SJCRH30 (cell line): Measurements from ENCODE around the gene C1orf53. TPM values are rescaled to one million over a fixed set of nuclear protein-coding genes. Genes with fewer than 3 reads are reported as not detected.
"Not testable (repeated sequence)": the region's sequence is repeated elsewhere in the genome, so short reads cannot be mapped to it uniquely, and the experiment has no call there.

ENCODE experiments used
- DNase-seq, 2 experiments: peaks; one replicate each; pipeline ENCODE4 v3.0.0-alpha.2; 2015 to 2020
- H3K27ac ChIP-seq: fragments of 250-450 bp; sonication (Bioruptor Pico); 2 replicates; pipeline ENCODE4 v1.5.1; 2020; ENCODE audit warnings: mild to moderate bottlenecking, moderate library complexity
- H3K27me3 ChIP-seq: fragments of 250-450 bp; sonication (Bioruptor Pico); 2 replicates; pipeline ENCODE4 v1.5.1; 2020; ENCODE audit warnings: mild to moderate bottlenecking, moderate library complexity
- H3K36me3 ChIP-seq: fragments of 250-450 bp; sonication (Bioruptor Pico); 2 replicates; pipeline ENCODE4 v1.5.1; 2020; ENCODE audit warnings: mild to moderate bottlenecking, moderate library complexity
- H3K4me1 ChIP-seq: fragments of 250-450 bp; sonication (Bioruptor Pico); 2 replicates; pipeline ENCODE4 v1.5.1; 2020; ENCODE audit warnings: mild to moderate bottlenecking, moderate library complexity
- H3K4me3 ChIP-seq: fragments of 250-450 bp; sonication (Bioruptor Pico); 2 replicates; pipeline ENCODE4 v1.5.1; 2020; ENCODE audit warnings: mild to moderate bottlenecking, moderate library complexity
- H3K9me3 ChIP-seq: fragments of 250-450 bp; sonication (Bioruptor Pico); replicated peaks from 2 replicates; pipeline ENCODE4 v1.5.1; 2020; ENCODE audit warnings: mild to moderate bottlenecking, moderate library complexity
- total RNA-seq: library from RNA; depleted of rRNA; stranded (reverse); fragments of >200 nt; shearing (Covaris generic); gene quantifications from 2 replicates; pipeline ENCODE4 v1.2.3, GENCODE V29; 2014; rRNA removed

C1orf53 gene
- total RNA-seq: 2.5 and 2.6 TPM in 2 replicates

- peak; percentile 69 to 79 for DNase-seq
- H3K36me3 ChIP-seq: no peaks in the 10 kb centered on the region
- H3K9me3 ChIP-seq: no peaks in the 10 kb centered on the region
- no peaks in the 10 kb centered on the region for H3K4me1 ChIP-seq
- H3K27ac ChIP-seq: peak within 1 kb of the TSS; percentile 86
- peak within 1 kb of the TSS; percentile 96 for H3K4me3 ChIP-seq
- H3K27me3 ChIP-seq: no peaks in the 10 kb centered on the region
These were observed at the start of gene C1orf53 for GRCh38 chr1:197902454-197903195. C1orf53 (plus strand) TSS chr1:197902630; CDS start chr1:197902650, 20 bp downstream.

- H3K36me3 ChIP-seq, H3K4me1 ChIP-seq, H3K9me3 ChIP-seq, DNase-seq, H3K4me3 ChIP-seq, H3K27ac ChIP-seq, H3K27me3 ChIP-seq: not testable (repeated sequence)
These were observed 46.7 kb upstream of the C1orf53 start for GRCh38 chr1:197855751-197856150.

GRCh38 chr1:197857477-197857876 lies 45.0 kb upstream of the C1orf53 start:
- Histone ChIP-seq H3K4me1 (no peaks in the 10 kb centered on the region), H3K36me3 (no peaks in the 10 kb centered on the region), H3K4me3 (no peak overlapping the region), H3K9me3 (no peaks in the 10 kb centered on the region), H3K27me3 (no peaks in the 10 kb centered on the region), H3K27ac (no peak overlapping the region)
- DNase-seq: no peak

GRCh38 chr1:197859024-197859423 lies 43.4 kb upstream of the C1orf53 start:
- H3K27me3 ChIP-seq: no peaks in the 10 kb centered on the region
- no peaks in the 10 kb centered on the region for H3K36me3 ChIP-seq
- DNase-seq: no peak
- no peaks in the 10 kb centered on the region for H3K4me1 ChIP-seq
- H3K9me3 ChIP-seq: no peaks in the 10 kb centered on the region
- no peak overlapping the region for H3K4me3 ChIP-seq
- no peak overlapping the region for H3K27ac ChIP-seq

- no peaks in the 10 kb centered on the region for H3K27me3 ChIP-seq
- DNase-seq: no peak
- no peak overlapping the region for H3K27ac ChIP-seq
- H3K4me1 ChIP-seq: no peaks in the 10 kb centered on the region
- H3K4me3 ChIP-seq: no peak overlapping the region
- H3K9me3 ChIP-seq: no peaks in the 10 kb centered on the region
- H3K36me3 ChIP-seq: no peaks in the 10 kb centered on the region
These were observed 40.2 kb upstream of the C1orf53 start for GRCh38 chr1:197862221-197862620.

- Histone ChIP-seq H3K36me3 (no peaks in the 10 kb centered on the region), H3K27ac (no peak overlapping the region), H3K4me3 (no peak overlapping the region), H3K4me1 (no peaks in the 10 kb centered on the region), H3K27me3 (no peaks in the 10 kb centered on the region), H3K9me3 (no peaks in the 10 kb centered on the region)
- DNase-seq: no peak
These were observed 39.8 kb upstream of the C1orf53 start for GRCh38 chr1:197862671-197863070.

- no peaks in the 10 kb centered on the region for H3K27me3 ChIP-seq
- H3K4me1 ChIP-seq: no peaks in the 10 kb centered on the region
- no peak overlapping the region for H3K27ac ChIP-seq
- no peak overlapping the region for H3K4me3 ChIP-seq
- no peaks in the 10 kb centered on the region for H3K36me3 ChIP-seq
- no peak for DNase-seq
- H3K9me3 ChIP-seq: no peaks in the 10 kb centered on the region
These were observed 36.6 kb upstream of the C1orf53 start for GRCh38 chr1:197865809-197866208.

GRCh38 chr1:197868751-197869489 lies 33.5 kb upstream of the C1orf53 start:
- peak; percentile 6 to 46 for DNase-seq
- H3K27me3 ChIP-seq: no peaks in the 10 kb centered on the region
- no peaks in the 10 kb centered on the region for H3K9me3 ChIP-seq
- no peak overlapping the region for H3K27ac ChIP-seq
- H3K36me3 ChIP-seq: no peaks in the 10 kb centered on the region
- no peak overlapping the region for H3K4me3 ChIP-seq
- no peaks in the 10 kb centered on the region for H3K4me1 ChIP-seq

GRCh38 chr1:197869490-197870077 lies 32.8 kb upstream of the C1orf53 start:
- DNase-seq: no peak
- no peaks in the 10 kb centered on the region for H3K36me3 ChIP-seq
- H3K9me3 ChIP-seq: no peaks in the 10 kb centered on the region
- H3K27ac ChIP-seq: no peak overlapping the region
- no peak overlapping the region for H3K4me3 ChIP-seq
- H3K27me3 ChIP-seq: no peaks in the 10 kb centered on the region
- no peaks in the 10 kb centered on the region for H3K4me1 ChIP-seq

GRCh38 chr1:197876894-197877293 lies 25.5 kb upstream of the C1orf53 start:
- no peak for DNase-seq
- Histone ChIP-seq H3K27me3 (no peaks in the 10 kb centered on the region), H3K27ac (no peak overlapping the region), H3K4me3 (no peak overlapping the region), H3K36me3 (no peaks in the 10 kb centered on the region), H3K9me3 (no peaks in the 10 kb centered on the region), H3K4me1 (no peaks in the 10 kb centered on the region)

GRCh38 chr1:197880385-197880784 lies 22.0 kb upstream of the C1orf53 start:
- DNase-seq: not testable (repeated sequence)

GRCh38 chr1:197882241-197882640 lies 20.2 kb upstream of the C1orf53 start:
- not testable (repeated sequence) for H3K27me3 ChIP-seq, DNase-seq, H3K9me3 ChIP-seq, H3K36me3 ChIP-seq, H3K4me3 ChIP-seq, H3K27ac ChIP-seq, H3K4me1 ChIP-seq

More at GRCh38 chr1:197880385-197880784, 22.0 kb upstream of the C1orf53 start:
- H3K9me3 ChIP-seq, H3K4me3 ChIP-seq, H3K27me3 ChIP-seq, H3K4me1 ChIP-seq, H3K27ac ChIP-seq, H3K36me3 ChIP-seq: not testable (repeated sequence)

- no peak overlapping the region for H3K27ac ChIP-seq
- H3K36me3 ChIP-seq: no peaks in the 10 kb centered on the region
- DNase-seq: no peak
- H3K9me3 ChIP-seq: no peaks in the 10 kb centered on the region
- H3K27me3 ChIP-seq: no peaks in the 10 kb centered on the region
- H3K4me3 ChIP-seq: no peak overlapping the region
- no peaks in the 10 kb centered on the region for H3K4me1 ChIP-seq
These were observed 18.3 kb upstream of the C1orf53 start for GRCh38 chr1:197884173-197884572.

- H3K27me3 ChIP-seq: no peaks in the 10 kb centered on the region
- no peaks in the 10 kb centered on the region for H3K4me1 ChIP-seq
- no peak overlapping the region for H3K27ac ChIP-seq
- H3K36me3 ChIP-seq: no peaks in the 10 kb centered on the region
- H3K4me3 ChIP-seq: no peak overlapping the region
- H3K9me3 ChIP-seq: no peaks in the 10 kb centered on the region
- no peak for DNase-seq
These were observed 11.5 kb upstream of the C1orf53 start for GRCh38 chr1:197890936-197891335.

- no peak for DNase-seq
- no peak overlapping the region for H3K4me3 ChIP-seq
These were observed 9.7 kb upstream of the C1orf53 start for GRCh38 chr1:197892684-197893083.

More at GRCh38 chr1:197892684-197893083, 9.7 kb upstream of the C1orf53 start:
- H3K4me1 ChIP-seq: no peaks in the 10 kb centered on the region
- no peaks in the 10 kb centered on the region for H3K27me3 ChIP-seq
- no peak overlapping the region for H3K27ac ChIP-seq
- H3K9me3 ChIP-seq: no peaks in the 10 kb centered on the region
- no peaks in the 10 kb centered on the region for H3K36me3 ChIP-seq
